ENCODE data around the gene IL1RN. TPM values are rescaled to one million over a fixed set of nuclear protein-coding genes. Genes with fewer than 3 reads are reported as not detected.

Gene IL1RN
- total and polyA plus RNA-seq, 10 of the 15 experiments (the other 5 are each of a cell fraction or from before 2014, with no cell fraction given) = 0.04 TPM; not detected in 7

GRCh38 chr2:113136828-113137775 is 9.7 kb downstream of the IL1RN start:
- SMC1A ChIA-PET (ENCODE audit: uncharacterized antibody, unreplicated experiment) = interaction anchor here (0.6 to 4.9 kb wide), 27 partner anchors 8 to 253 kb away, joined by 3 to 52 read pairs (median 5); partner anchors contain the start of gene PSD4
- BruUV-seq (replicated peaks) = no TSS peak
- Histone ChIP-seq H3K36me3 (ENCODE audit: control insufficient read depth in 2 of 2, insufficient read depth in 2 of 2, low read length in 1 of 2) (no peaks in the 10 kb centered on the region), H3K9ac (ENCODE audit: control insufficient read depth, insufficient read depth, low read length) (no peak overlapping the region), H3K27me3 (replicated peaks in 1 of 2; ENCODE audit: control insufficient read depth in 2 of 2, insufficient read depth in 2 of 2, low read length in 1 of 2) (no peaks in the 10 kb centered on the region; a peak in 1 of 4 replicates), H3K9me3 (replicated peaks; ENCODE audit: control insufficient read depth, insufficient read depth, low read length) (no peaks in the 10 kb centered on the region), H4K20me1 (ENCODE audit: control insufficient read depth, insufficient read depth) (no peaks in the 10 kb centered on the region), H2AFZ (ENCODE audit: control insufficient read depth, low read depth, low read length) (no peak overlapping the region), H3K27ac (ENCODE audit: control insufficient read depth, insufficient read depth) (no peak overlapping the region), H3K4me3 (no peak overlapping the region), H3K79me2 (ENCODE audit: control insufficient read depth, insufficient read depth, low read length) (no peaks in the 10 kb centered on the region), H3K4me2 (ENCODE audit: control insufficient read depth, insufficient read depth) (no peak overlapping the region), H3K4me1 (ENCODE audit: control insufficient read depth, insufficient read depth, low read length) (peaks cover 4% of the 10 kb centered on the region; the same call in 1 of the 2 replicates)
- RAD21 ChIA-PET (ENCODE audit: unreplicated experiment) = interaction anchor here (0.6 to 6.5 kb wide), 9 partner anchors 38 to 253 kb away, joined by 3 to 75 read pairs (median 21); partner anchors contain the start of gene PSD4
- TF ChIP-seq SMARCA5 (IDR thresholded peaks at IDR 0.05) (no peak), RUNX3 (IDR thresholded peaks at IDR 0.05; ENCODE audit: low read length) (peak; percentile 28; the same call in 1 of the 2 replicates), CTCF (IDR thresholded peaks at IDR 0.05 in 2 of 3, conservative IDR thresholded peaks at IDR 0.05 in 1 of 3; ENCODE audit: control insufficient read depth in 2 of 3, extremely low read depth in 1 of 3, insufficient read depth in 1 of 3, low read depth in 3 of 3, low read length in 3 of 3) (peak; percentile 62 to 77 (median 77)), MAX (IDR thresholded peaks at IDR 0.05; ENCODE audit: low read depth, low read length) (no peak), RAD21 (IDR thresholded peaks at IDR 0.05; ENCODE audit: insufficient read depth, low read depth, low read length) (peak; percentile 65), SMC3 (IDR thresholded peaks at IDR 0.05; ENCODE audit: borderline replicate concordance, low read length) (peak; percentile 63; the same call in 1 of the 2 replicates)
- WGBS (ENCODE audit: insufficient coverage, insufficient replicate concordance, low lambda C conversion rate, missing lambda C conversion rate) = 40% methylated on average over 8 of the region's 8 CpGs
- in situ Hi-C loops (cut with MboI) (loop anchor here (5.0 kb wide), 1 partner anchor 235 kb away; no protein-coding TSS in a partner anchor), intact Hi-C loops (cut with micrococcal nuclease; ENCODE audit: unreplicated experiment) (loop anchor here (1.0 to 2.0 kb wide), 2 partner anchors 62 to 254 kb away; no protein-coding TSS in a partner anchor)
- ATAC-seq = peak; percentile 73
- FAIRE-seq = peak; percentile 80
- POLR2A ChIA-PET = interaction anchor here (0.8 to 1.6 kb wide), 3 partner anchors 37 to 43 kb away, joined by 3 to 7 read pairs (median 4); partner anchors contain the start of gene PSD4
- no peak for DNase-seq (ENCODE audit: low read depth, low spot score)
- CTCF ChIA-PET = interaction anchor here (0.6 to 11.0 kb wide), 41 partner anchors 8 to 746 kb away, joined by 3 to 195 read pairs (median 5); partner anchors contain the start of genes IL1RN and PSD4

Measured in GM12878 (cell line).